DND-41 (cell line): ENCODE results near the gene PNPLA1.

ENCODE experiments used
- EZH2 ChIP-seq: IDR thresholded peaks from 3 replicates; pipeline ENCODE4 v1.6.1; 2012; ENCODE audit warnings: borderline replicate concordance, low read depth, mild to moderate bottlenecking, moderate library complexity, low read length, inconsistent platforms; ENCODE audit not compliant: severe bottlenecking
- TF ChIP-seq, protein P1 (sequence below): IDR thresholded peaks from 2 replicates; pipeline ENCODE4 v1.5.1; 2012; ENCODE audit warnings: borderline replicate concordance, low read length, moderate library complexity, mild to moderate bottlenecking; ENCODE audit not compliant: poor library complexity, severe bottlenecking; ENCODE audit errors: extremely low read depth

DNA sequence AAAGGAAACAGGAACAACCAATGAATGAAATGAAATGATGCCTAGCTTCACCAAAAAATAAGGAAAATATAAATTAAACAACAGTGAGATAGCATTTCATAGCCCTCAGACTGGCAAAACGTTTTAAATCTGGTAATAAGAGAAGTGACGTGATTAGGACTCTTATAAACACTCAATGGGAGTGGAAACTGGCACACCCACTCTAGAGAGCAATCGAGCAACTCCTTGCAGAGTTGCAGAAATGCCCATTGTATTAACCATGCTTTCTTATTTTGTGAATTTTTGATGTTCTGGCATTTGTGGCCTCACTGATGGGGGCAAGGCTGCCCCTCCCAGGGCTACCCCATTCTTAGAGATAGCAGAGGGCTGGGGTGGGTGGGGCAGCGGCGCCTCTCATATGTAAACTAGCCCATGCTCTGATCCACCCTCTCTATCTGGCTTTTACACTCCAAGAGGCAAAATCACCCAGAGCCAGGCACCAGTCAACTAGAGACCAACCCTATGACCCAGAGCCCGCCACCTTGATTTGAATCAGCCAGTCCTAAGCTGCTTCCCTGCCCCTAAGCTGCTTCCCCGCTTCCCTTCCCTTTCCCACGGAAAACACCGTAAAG lies 6.4 kb upstream of the PNPLA1 start:
- TF ChIP-seq, protein P1, sequence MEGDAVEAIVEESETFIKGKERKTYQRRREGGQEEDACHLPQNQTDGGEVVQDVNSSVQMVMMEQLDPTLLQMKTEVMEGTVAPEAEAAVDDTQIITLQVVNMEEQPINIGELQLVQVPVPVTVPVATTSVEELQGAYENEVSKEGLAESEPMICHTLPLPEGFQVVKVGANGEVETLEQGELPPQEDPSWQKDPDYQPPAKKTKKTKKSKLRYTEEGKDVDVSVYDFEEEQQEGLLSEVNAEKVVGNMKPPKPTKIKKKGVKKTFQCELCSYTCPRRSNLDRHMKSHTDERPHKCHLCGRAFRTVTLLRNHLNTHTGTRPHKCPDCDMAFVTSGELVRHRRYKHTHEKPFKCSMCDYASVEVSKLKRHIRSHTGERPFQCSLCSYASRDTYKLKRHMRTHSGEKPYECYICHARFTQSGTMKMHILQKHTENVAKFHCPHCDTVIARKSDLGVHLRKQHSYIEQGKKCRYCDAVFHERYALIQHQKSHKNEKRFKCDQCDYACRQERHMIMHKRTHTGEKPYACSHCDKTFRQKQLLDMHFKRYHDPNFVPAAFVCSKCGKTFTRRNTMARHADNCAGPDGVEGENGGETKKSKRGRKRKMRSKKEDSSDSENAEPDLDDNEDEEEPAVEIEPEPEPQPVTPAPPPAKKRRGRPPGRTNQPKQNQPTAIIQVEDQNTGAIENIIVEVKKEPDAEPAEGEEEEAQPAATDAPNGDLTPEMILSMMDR, result no peak
- TF ChIP-seq EZH2, result no peak
